GM23248 (cell line): ENCODE measurements around the gene FBXW11. TPM values are rescaled to one million over a fixed set of nuclear protein-coding genes. Genes with fewer than 3 reads are reported as not detected.

Source experiments
- DNase-seq: peaks from one replicate; pipeline ENCODE4 v3.0.0-alpha.2; 2015
- H2AFZ ChIP-seq: fragments of 200-600 bp; sonication (generic); 2 replicates; pipeline ENCODE4 v1.6.1; 2016; ENCODE audit warnings: antibody characterized with exemption
- H3F3A ChIP-seq: fragments of 200-600 bp; sonication (generic); 2 replicates; pipeline ENCODE4 v1.6.1; 2016; ENCODE audit warnings: mild to moderate bottlenecking, antibody characterized with exemption, mixed run types; ENCODE audit not compliant: insufficient read depth
- H3K27ac ChIP-seq: fragments of 200-600 bp; sonication (generic); 2 replicates; pipeline ENCODE4 v1.5.1; 2016; ENCODE audit warnings: mild to moderate bottlenecking
- H3K27me3 ChIP-seq: fragments of 200-600 bp; sonication (generic); replicated peaks from 2 replicates; pipeline ENCODE4 v1.6.1; 2016; ENCODE audit warnings: mild to moderate bottlenecking; ENCODE audit not compliant: insufficient read depth
- H3K36me3 ChIP-seq: fragments of 200-600 bp; sonication (generic); 2 replicates; pipeline ENCODE4 v1.6.1; 2016; ENCODE audit warnings: low read depth, mild to moderate bottlenecking
- H3K4me1 ChIP-seq: fragments of 200-600 bp; sonication (generic); 2 replicates; pipeline ENCODE4 v1.6.1; 2016; ENCODE audit warnings: mild to moderate bottlenecking; ENCODE audit not compliant: insufficient read depth
- H3K4me2 ChIP-seq: fragments of 200-600 bp; sonication (generic); one replicate; pipeline ENCODE4 v1.6.1; 2016; ENCODE audit warnings: mild to moderate bottlenecking; ENCODE audit not compliant: unreplicated experiment
- H3K4me3 ChIP-seq: fragments of 200-600 bp; sonication (generic); 2 replicates; pipeline ENCODE4 v1.5.1; 2016; ENCODE audit warnings: mild to moderate bottlenecking
- H3K79me2 ChIP-seq: fragments of 200-600 bp; sonication (generic); 2 replicates; pipeline ENCODE4 v1.6.1; 2016; ENCODE audit warnings: mild to moderate bottlenecking; ENCODE audit not compliant: insufficient read depth
- H3K9ac ChIP-seq: fragments of 200-600 bp; sonication (generic); 2 replicates; pipeline ENCODE4 v1.6.1; 2016; ENCODE audit warnings: mild to moderate bottlenecking
- H3K9me2 ChIP-seq: fragments of 200-600 bp; sonication (generic); 2 replicates; pipeline ENCODE4 v1.6.1; 2016; ENCODE audit warnings: mixed run types, mild to moderate bottlenecking, moderate library complexity; ENCODE audit not compliant: insufficient read depth
- H3K9me3 ChIP-seq: fragments of 200-600 bp; sonication (generic); one replicate; pipeline ENCODE4 v1.6.1; 2017; ENCODE audit warnings: low read depth
- H4K20me1 ChIP-seq: fragments of 200-600 bp; sonication (generic); 2 replicates; pipeline ENCODE4 v1.6.0; 2016; ENCODE audit not compliant: insufficient read depth
- EZH2 ChIP-seq: fragments of 200-600 bp; sonication (generic); IDR thresholded peaks from 2 replicates; pipeline ENCODE4 v1.6.1; 2018; ENCODE audit warnings: antibody characterized with exemption, mild to moderate bottlenecking; ENCODE audit not compliant: insufficient read depth, poor library complexity, severe bottlenecking
- EZH2phosphoT487 ChIP-seq: fragments of 200-600 bp; sonication (generic); IDR thresholded peaks from 2 replicates; pipeline ENCODE4 v1.6.1; 2018; ENCODE audit warnings: antibody characterized with exemption, moderate library complexity, mild to moderate bottlenecking, low read depth; ENCODE audit not compliant: insufficient read depth
- WGBS, 2 experiments: methylation state at CpG; one replicate each; pipeline ENCODE4 v1.1.6; 2015 to 2017; ENCODE audit warnings: low lambda C conversion rate in 2 of 2, low coverage in 1 of 2; ENCODE audit errors: missing lambda C conversion rate in 2 of 2; 5-methylcytosine and 5-hydroxymethylcytosine counted together
- in situ Hi-C: fragments of 300-500 bp; cut with MboI; formaldehyde crosslinking; loops from 2 replicates; pipeline ENCODE4 v1.15.0; 2020
- polyA plus RNA-seq: library from polyadenylated mRNA; unstranded; fragments of >200 nt; fragmentation: Nextera tagmentation; extraction: Ambion mirVana; gene quantifications from 2 replicates; pipeline ENCODE4 v1.2.1, GENCODE V29; 2016
- total RNA-seq: library from RNA; depleted of rRNA; stranded (reverse); fragments of >200 nt; shearing (Covaris generic); gene quantifications from 2 replicates; pipeline ENCODE4 v1.2.3, GENCODE V29; 2014

FBXW11 gene
- total and polyA plus RNA-seq, 2 experiments from 2014 or later = 30.6 to 78.0 TPM

DNA sequence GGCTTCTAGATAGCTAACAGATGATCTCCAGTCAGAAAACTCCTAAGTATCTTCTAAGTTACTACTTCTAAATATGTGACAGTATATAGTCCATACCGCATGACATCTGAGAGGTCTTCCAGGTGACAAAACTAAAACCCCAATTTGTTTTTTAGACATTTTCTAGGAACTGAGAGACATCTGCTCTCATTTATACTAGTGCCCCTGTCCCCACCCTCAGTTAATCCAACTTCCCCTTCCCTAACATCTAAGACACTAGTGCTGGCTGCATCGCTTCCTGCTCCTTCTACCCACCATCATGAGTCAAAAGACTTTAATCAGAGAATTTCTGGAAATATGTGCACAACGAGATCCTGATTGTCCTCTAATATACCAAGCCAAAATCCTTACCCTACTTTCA lies 37.9 kb downstream of the FBXW11 start:
- peaks cover 100% of the 10 kb centered on the region for H3K79me2 ChIP-seq
- H3F3A ChIP-seq = 0 out of 2 replicates have a peak, but pooled peaks cover 3% of the 10 kb centered on the region
- in situ Hi-C loops = no loop called here
- H3K9me2 ChIP-seq = no peaks in the 10 kb centered on the region
- H2AFZ ChIP-seq = no peak overlapping the region
- no peak for DNase-seq
- H3K4me3 ChIP-seq = no peak overlapping the region
- no peaks in the 10 kb centered on the region for H3K9me3 ChIP-seq
- no peak for TF ChIP-seq EZH2
- no peak for TF ChIP-seq EZH2phosphoT487
- H3K36me3 ChIP-seq = no peaks in the 10 kb centered on the region; the same call in 1 of the 2 replicates
- H3K27me3 ChIP-seq = no peaks in the 10 kb centered on the region
- H4K20me1 ChIP-seq = peaks cover 17% of the 10 kb centered on the region
- peaks cover 13% of the 10 kb centered on the region for H3K4me1 ChIP-seq
- no peak overlapping the region for H3K4me2 ChIP-seq
- H3K27ac ChIP-seq = no peak overlapping the region
- H3K9ac ChIP-seq = no peak overlapping the region
- WGBS, 2 experiments = 66 to 70% methylated on average over 3 of the region's 3 CpGs

DNA sequence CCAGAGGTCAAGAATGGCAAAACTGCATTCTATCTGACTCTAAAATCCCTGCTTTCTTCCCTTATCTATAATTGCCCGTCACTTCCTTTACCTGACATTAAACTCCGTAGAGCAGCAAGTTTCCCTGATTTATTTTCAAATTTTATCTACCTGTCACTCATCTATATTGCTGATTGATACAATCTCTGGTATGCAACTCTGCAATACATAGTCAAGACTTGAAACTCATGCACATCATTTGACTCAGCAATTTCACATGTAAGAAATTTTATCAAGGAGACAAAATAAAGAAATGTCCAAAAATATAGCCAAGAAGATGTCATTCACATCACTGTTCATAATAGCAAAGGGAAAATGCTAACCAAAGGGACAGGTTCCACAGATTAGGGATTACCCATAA lies 39.5 kb downstream of the FBXW11 start:
- Histone ChIP-seq H3K27me3 (no peaks in the 10 kb centered on the region), H3K9me3 (no peaks in the 10 kb centered on the region), H3K27ac (no peak overlapping the region), H3K4me3 (no peak overlapping the region), H3K79me2 (peaks cover 100% of the 10 kb centered on the region), H4K20me1 (peaks cover 27% of the 10 kb centered on the region), H3K36me3 (no peaks in the 10 kb centered on the region; the same call in 1 of the 2 replicates), H3K4me2 (no peak overlapping the region), H2AFZ (no peak overlapping the region), H3K9ac (no peak overlapping the region), H3K9me2 (no peaks in the 10 kb centered on the region), H3K4me1 (peaks cover 22% of the 10 kb centered on the region), H3F3A (0 out of 2 replicates have a peak, but pooled peaks cover 3% of the 10 kb centered on the region)
- in situ Hi-C loops = no loop called here
- no peak for TF ChIP-seq EZH2phosphoT487
- no peak for TF ChIP-seq EZH2
- 74 to 84% methylated on average over 2 of the region's 2 CpGs for WGBS, 2 experiments
- DNase-seq = no peak

DNA sequence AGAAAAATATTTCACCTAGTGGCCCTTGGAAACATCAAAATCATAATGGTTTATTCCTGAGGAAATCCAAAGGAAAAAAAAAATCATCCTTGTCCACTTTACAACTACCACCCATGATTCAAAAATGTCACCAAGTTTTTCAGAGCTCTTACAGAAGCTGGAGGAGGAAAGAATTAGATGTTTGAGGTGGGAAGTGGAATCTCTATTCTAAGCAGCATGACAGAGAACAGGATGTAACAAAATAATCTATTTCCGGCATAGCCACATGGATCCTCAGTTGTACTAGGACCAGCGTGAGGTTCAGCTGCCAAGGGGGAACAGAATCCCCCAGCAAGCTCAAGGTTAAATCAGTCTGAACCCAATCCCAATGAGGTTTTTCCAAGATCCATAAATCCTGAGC lies 40.2 kb downstream of the FBXW11 start:
- H4K20me1 ChIP-seq = peaks cover 27% of the 10 kb centered on the region
- H2AFZ ChIP-seq = no peak overlapping the region
- no peak for TF ChIP-seq EZH2phosphoT487
- no peak for TF ChIP-seq EZH2
- peaks cover 100% of the 10 kb centered on the region for H3K79me2 ChIP-seq
- H3K4me1 ChIP-seq = peaks cover 23% of the 10 kb centered on the region
- H3K4me3 ChIP-seq = no peak overlapping the region
- no peaks in the 10 kb centered on the region for H3K9me3 ChIP-seq
- no peak for DNase-seq
- WGBS, 2 experiments = 74 to 82% methylated on average over 2 of the region's 2 CpGs
- in situ Hi-C loops = no loop called here
- no peaks in the 10 kb centered on the region for H3K27me3 ChIP-seq
- 0 out of 2 replicates have a peak, but pooled peaks cover 3% of the 10 kb centered on the region for H3F3A ChIP-seq
- no peak overlapping the region for H3K27ac ChIP-seq
- no peak overlapping the region for H3K4me2 ChIP-seq
- no peak overlapping the region for H3K9ac ChIP-seq
- no peaks in the 10 kb centered on the region; the same call in 1 of the 2 replicates for H3K36me3 ChIP-seq
- H3K9me2 ChIP-seq = no peaks in the 10 kb centered on the region

DNA sequence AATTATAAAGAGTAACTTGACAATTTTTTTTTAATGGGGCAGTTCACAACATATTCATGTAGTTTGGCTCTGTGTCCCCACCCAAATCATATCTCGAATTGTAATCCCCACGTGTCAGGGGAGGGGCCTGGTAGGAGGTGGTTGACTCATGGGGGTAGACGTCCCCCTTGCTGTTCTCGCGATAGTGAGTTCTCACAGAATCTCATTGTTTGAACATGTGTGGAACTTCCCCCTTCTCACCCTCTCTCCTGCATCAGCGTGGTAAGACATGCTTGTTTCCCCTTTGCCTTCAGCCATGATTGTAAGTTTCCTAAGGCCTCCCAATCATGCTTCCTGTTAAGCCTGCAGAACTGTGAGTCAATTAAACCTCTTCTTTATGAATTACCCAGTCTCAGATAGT lies 40.7 kb downstream of the FBXW11 start:
- H3K9ac ChIP-seq = no peak overlapping the region
- no peaks in the 10 kb centered on the region for H3K27me3 ChIP-seq
- no peaks in the 10 kb centered on the region for H3K9me3 ChIP-seq
- 0 out of 2 replicates have a peak, but pooled peaks cover 3% of the 10 kb centered on the region for H3F3A ChIP-seq
- in situ Hi-C loops = no loop called here
- no peak overlapping the region for H2AFZ ChIP-seq
- no peak overlapping the region for H3K4me2 ChIP-seq
- peaks cover 23% of the 10 kb centered on the region for H3K4me1 ChIP-seq
- H3K79me2 ChIP-seq = peaks cover 100% of the 10 kb centered on the region
- no peaks in the 10 kb centered on the region for H3K9me2 ChIP-seq
- DNase-seq = no peak
- peaks cover 29% of the 10 kb centered on the region for H4K20me1 ChIP-seq
- no peak overlapping the region for H3K27ac ChIP-seq
- H3K36me3 ChIP-seq = no peaks in the 10 kb centered on the region; the same call in 1 of the 2 replicates
- no peak overlapping the region for H3K4me3 ChIP-seq
- no peak for TF ChIP-seq EZH2
- TF ChIP-seq EZH2phosphoT487 = no peak
- 81 to 82% methylated on average over 6 of the region's 6 CpGs for WGBS, 2 experiments

DNA sequence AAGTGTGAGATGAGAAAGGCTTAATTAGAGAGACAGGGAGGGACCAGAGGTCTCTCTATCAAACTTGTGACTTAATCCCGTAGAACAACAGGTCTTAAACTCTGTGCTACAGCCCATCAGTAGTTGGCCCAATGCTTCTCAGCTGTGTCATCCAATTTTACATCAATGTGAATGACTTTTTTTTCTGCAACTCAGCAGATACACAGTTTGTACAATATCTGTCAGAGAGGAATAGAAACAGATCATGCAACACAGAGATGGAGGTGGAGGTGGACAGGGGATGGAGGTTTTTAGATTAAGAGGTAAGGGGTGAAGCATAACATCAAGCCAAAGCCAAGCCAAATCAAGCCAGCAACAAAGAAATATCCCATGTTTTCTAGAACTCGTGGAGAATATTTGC lies 43.0 kb downstream of the FBXW11 start:
- no peaks in the 10 kb centered on the region for H3K36me3 ChIP-seq
- peaks cover 29% of the 10 kb centered on the region for H4K20me1 ChIP-seq
- TF ChIP-seq EZH2 (no peak), EZH2phosphoT487 (no peak)
- no peak overlapping the region for H3K4me3 ChIP-seq
- H3K9ac ChIP-seq = no peak overlapping the region
- DNase-seq = no peak
- 98% methylated on average over 2 of the region's 2 CpGs for WGBS, 2 experiments
- no peak overlapping the region for H3K27ac ChIP-seq
- no peak overlapping the region for H2AFZ ChIP-seq
- H3K4me1 ChIP-seq = peaks cover 10% of the 10 kb centered on the region
- H3K79me2 ChIP-seq = peaks cover 100% of the 10 kb centered on the region
- no peaks in the 10 kb centered on the region for H3F3A ChIP-seq
- no peaks in the 10 kb centered on the region for H3K9me2 ChIP-seq
- H3K9me3 ChIP-seq = no peaks in the 10 kb centered on the region
- no peak overlapping the region for H3K4me2 ChIP-seq
- in situ Hi-C loops = no loop called here
- no peaks in the 10 kb centered on the region for H3K27me3 ChIP-seq
